WTC11 (cell line): ENCODE results near the gene RPS27. TPM values are rescaled to one million over a fixed set of nuclear protein-coding genes. Genes with fewer than 3 reads are reported as not detected.

Source experiments
- ATAC-seq: fragments of 200-7000 bp; cut with Tn5 transposase; 2 replicates; pipeline ENCODE4 v1.10.0; 2021; ENCODE audit warnings: mild to moderate bottlenecking, moderate library complexity
- CTCF ChIA-PET: fragments of 300-600 bp; sonication (Branson Sonifier 250); formaldehyde crosslinking; loops from one replicate; lab custom pipeline; 2021; ENCODE audit warnings: antibody characterized with exemption; lab: Charles Lee
- POLR2A ChIA-PET: fragments of 350-600 bp; sonication (Branson Sonifier 250); formaldehyde crosslinking; loops from one replicate; lab custom pipeline; 2021; ENCODE audit warnings: antibody characterized with exemption; lab: Charles Lee
- DNase-seq: peaks from one replicate; pipeline ENCODE4 v3.0.0; 2021; ENCODE audit warnings: low spot score
- H3K27ac Mint-ChIP-seq: 2 replicates; pipeline ENCODE4 v1.8.0; 2021; ENCODE audit warnings: mixed read lengths
- H3K27me3 Mint-ChIP-seq: 2 replicates; pipeline ENCODE4 v1.8.0; 2021; ENCODE audit warnings: low read depth, mild to moderate bottlenecking, moderate library complexity, mixed read lengths
- H3K36me3 Mint-ChIP-seq: 2 replicates; pipeline ENCODE4 v1.8.0; 2021; ENCODE audit warnings: mixed read lengths
- H3K4me1 Mint-ChIP-seq: 2 replicates; pipeline ENCODE4 v1.8.0; 2022; ENCODE audit warnings: mixed read lengths
- H3K4me3 Mint-ChIP-seq: 2 replicates; pipeline ENCODE4 v1.8.0; 2021; ENCODE audit warnings: mild to moderate bottlenecking, moderate library complexity, mixed read lengths
- H3K9me3 Mint-ChIP-seq: 2 replicates; pipeline ENCODE4 v1.8.0; 2021; ENCODE audit warnings: mixed read lengths
- ATF1 ChIP-seq: sonication (generic); formaldehyde crosslinking; IDR thresholded peaks from 2 replicates; pipeline ENCODE4 v1.8.1; 2023; ENCODE audit warnings: mild to moderate bottlenecking, moderate library complexity, missing genetic modification reagents
- CBFB ChIP-seq: sonication (generic); formaldehyde crosslinking; IDR thresholded peaks from 2 replicates; pipeline ENCODE4 v1.8.1; 2022; ENCODE audit warnings: mild to moderate bottlenecking, low read depth, missing genetic modification reagents
- EMX1 ChIP-seq: fragments of 250-450 bp; sonication (Bioruptor Pico); IDR thresholded peaks from 2 replicates; pipeline ENCODE4 v1.8.0; 2021; ENCODE audit warnings: mild to moderate bottlenecking
- ESRRA ChIP-seq: sonication (generic); formaldehyde crosslinking; IDR thresholded peaks from 2 replicates; pipeline ENCODE4 v1.8.1; 2022; ENCODE audit warnings: mild to moderate bottlenecking, missing genetic modification reagents, borderline replicate concordance
- FOXK1 ChIP-seq: sonication (generic); formaldehyde crosslinking; IDR thresholded peaks from 2 replicates; pipeline ENCODE4 v1.8.0; 2022; ENCODE audit warnings: mild to moderate bottlenecking, moderate library complexity, missing genetic modification reagents
- GABPB1 ChIP-seq: sonication (generic); formaldehyde crosslinking; IDR thresholded peaks from 2 replicates; pipeline ENCODE4 v1.8.1; 2023; ENCODE audit warnings: mild to moderate bottlenecking, missing genetic modification reagents
- GRHL2 ChIP-seq: fragments of 250-450 bp; sonication (Bioruptor Pico); IDR thresholded peaks from 2 replicates; pipeline ENCODE4 v1.8.0; 2022; ENCODE audit warnings: mild to moderate bottlenecking, moderate library complexity; ENCODE audit not compliant: insufficient replicate concordance, severe bottlenecking
- IRF2 ChIP-seq: sonication (generic); formaldehyde crosslinking; IDR thresholded peaks from 2 replicates; pipeline ENCODE4 v1.8.0; 2022; ENCODE audit warnings: low read depth, missing genetic modification reagents, borderline replicate concordance
- JAZF1 ChIP-seq: fragments of 250-450 bp; sonication (Bioruptor Pico); IDR thresholded peaks from 2 replicates; pipeline ENCODE4 v1.9.0; 2021; ENCODE audit warnings: moderate library complexity, mild to moderate bottlenecking, inconsistent platforms
- MXD4 ChIP-seq: fragments of 250-450 bp; sonication (Bioruptor Pico); IDR thresholded peaks from 2 replicates; pipeline ENCODE4 v1.8.0; 2021; ENCODE audit warnings: mild to moderate bottlenecking, moderate library complexity, borderline replicate concordance
- MYBL2 ChIP-seq: sonication (generic); formaldehyde crosslinking; IDR thresholded peaks from 2 replicates; pipeline ENCODE4 v1.8.1; 2023; ENCODE audit warnings: mild to moderate bottlenecking, moderate library complexity, missing genetic modification reagents
- NFE2L1 ChIP-seq: sonication (generic); formaldehyde crosslinking; IDR thresholded peaks from 2 replicates; pipeline ENCODE4 v1.8.1; 2023; ENCODE audit warnings: missing genetic modification reagents
- SMAD4 ChIP-seq: sonication (generic); formaldehyde crosslinking; IDR thresholded peaks from 2 replicates; pipeline ENCODE4 v1.8.0; 2022; ENCODE audit warnings: mild to moderate bottlenecking, missing genetic modification reagents
- SP1 ChIP-seq: sonication (generic); formaldehyde crosslinking; conservative IDR thresholded peaks from 2 replicates; pipeline ENCODE4 v1.8.1; 2022; ENCODE audit warnings: missing genetic modification reagents
- TP53 ChIP-seq: sonication (generic); formaldehyde crosslinking; IDR thresholded peaks from 2 replicates; pipeline ENCODE4 v1.8.1; 2023; ENCODE audit warnings: mild to moderate bottlenecking, missing genetic modification reagents
- ZBTB21 ChIP-seq: sonication (generic); formaldehyde crosslinking; IDR thresholded peaks from 2 replicates; pipeline ENCODE4 v1.8.1; 2023; ENCODE audit warnings: mild to moderate bottlenecking, missing genetic modification reagents, borderline replicate concordance
- ZNF121 ChIP-seq: sonication (generic); formaldehyde crosslinking; IDR thresholded peaks from 2 replicates; pipeline ENCODE4 v1.8.0; 2023; ENCODE audit warnings: missing genetic modification reagents
- ZNF263 ChIP-seq: sonication (generic); formaldehyde crosslinking; IDR thresholded peaks from 2 replicates; pipeline ENCODE4 v1.8.1; 2022; ENCODE audit warnings: low read depth, mild to moderate bottlenecking, moderate library complexity, missing genetic modification reagents
- ZNF317 ChIP-seq: sonication (generic); formaldehyde crosslinking; IDR thresholded peaks from 2 replicates; pipeline ENCODE4 v1.8.1; 2023; ENCODE audit warnings: low read depth, mild to moderate bottlenecking, moderate library complexity, missing genetic modification reagents, borderline replicate concordance
- ZNF396 ChIP-seq: fragments of 250-450 bp; sonication (Bioruptor Pico); IDR thresholded peaks from 2 replicates; pipeline ENCODE4 v1.8.0; 2021; ENCODE audit warnings: mild to moderate bottlenecking, moderate library complexity, borderline replicate concordance
- total RNA-seq: library from RNA; stranded (reverse); gene quantifications from 3 replicates; pipeline ENCODE4 v1.2.3, GENCODE V29; 2021
- TF ChIP-seq, protein P1 (sequence below): sonication (generic); formaldehyde crosslinking; IDR thresholded peaks from 2 replicates; pipeline ENCODE4 v1.8.1; 2022; ENCODE audit warnings: missing genetic modification reagents, borderline replicate concordance
- TF ChIP-seq, protein P2 (sequence below): sonication (generic); formaldehyde crosslinking; IDR thresholded peaks from 2 replicates; pipeline ENCODE4 v1.8.0; 2022; ENCODE audit warnings: missing genetic modification reagents
- TF ChIP-seq, protein P3 (sequence below): fragments of 200-600 bp; IDR thresholded peaks from 2 replicates; pipeline ENCODE4 v1.8.0; 2022; ENCODE audit warnings: antibody characterized with exemption
- TF ChIP-seq, protein P4 (sequence below): fragments of 250-450 bp; sonication (Bioruptor Pico); IDR thresholded peaks from 2 replicates; pipeline ENCODE4 v1.9.0; 2021; ENCODE audit warnings: moderate library complexity, mild to moderate bottlenecking, inconsistent platforms, borderline replicate concordance
- TF ChIP-seq, protein P5 (sequence below): sonication (generic); formaldehyde crosslinking; IDR thresholded peaks from 2 replicates; pipeline ENCODE4 v1.8.0; 2023; ENCODE audit warnings: missing genetic modification reagents

Gene RPS27
- total RNA-seq, 1 experiment from 2014 or later = 2,141 TPM

DNA sequence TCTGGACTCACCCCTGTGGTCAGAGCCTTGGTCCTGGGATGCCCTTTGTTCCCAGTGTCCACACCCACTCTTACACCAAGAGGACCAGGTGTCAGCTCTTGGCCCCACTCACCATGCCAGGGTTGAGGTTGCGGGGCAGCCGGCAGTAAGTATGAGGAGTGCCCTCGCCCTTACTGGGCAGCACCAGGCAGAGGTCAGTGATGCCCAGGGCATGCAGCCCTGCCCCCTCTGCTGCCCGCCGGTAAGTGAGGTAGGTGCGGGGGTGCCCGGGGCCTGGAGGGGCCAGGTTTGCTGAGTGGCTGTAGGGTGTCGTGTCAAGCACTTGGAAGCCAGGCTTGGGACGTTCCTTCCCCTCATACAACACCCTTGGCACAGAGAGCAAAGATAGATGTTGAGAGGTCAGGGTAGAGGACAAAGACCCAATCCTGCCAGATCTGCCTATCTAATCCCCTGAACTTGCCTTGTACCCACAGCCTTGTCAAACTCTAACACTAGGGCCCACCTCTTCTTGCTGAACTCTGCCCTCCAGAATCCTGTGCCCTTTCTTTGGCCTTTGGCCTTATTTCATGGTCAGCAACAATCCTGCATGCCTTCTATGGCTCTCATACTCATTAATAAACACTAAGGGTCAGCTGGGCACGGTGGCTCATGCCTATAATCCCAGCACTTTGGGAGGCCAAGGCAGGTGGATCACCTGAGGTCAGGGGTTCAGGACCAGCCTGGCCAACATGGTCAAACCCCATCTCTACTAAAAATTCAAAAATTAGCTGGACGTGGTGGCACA, 47.6 kb upstream of the RPS27 start:
- ChIA-PET CTCF (interaction anchor here (0.7 to 1.3 kb wide), 2 partner anchors 13 to 145 kb away, joined by 3 to 4 read pairs; no protein-coding TSS in a partner anchor), POLR2A (no interaction called here)
- Mint-ChIP-seq H3K27me3 (no peaks in the 10 kb centered on the region), H3K4me1 (peaks cover 13% of the 10 kb centered on the region), H3K4me3 (no peak overlapping the region), H3K27ac (peak overlapping the region; percentile 21; the same call in 1 of the 2 replicates), H3K36me3 (peaks cover 17% of the 10 kb centered on the region; the same call in 1 of the 2 replicates), H3K9me3 (no peaks in the 10 kb centered on the region)
- DNase-seq = no peak
- no peak for ATAC-seq
- TF ChIP-seq ESRRA (CRISPR knock-in tag) = no peak
- TF ChIP-seq GABPB1 (CRISPR knock-in tag) = no peak
- TF ChIP-seq JAZF1 (CRISPR knock-in tag) = no peak
- TF ChIP-seq GRHL2 = no peak
- no peak for TF ChIP-seq EMX1 (CRISPR knock-in tag)
- no peak for TF ChIP-seq NFE2L1 (CRISPR knock-in tag)
- TF ChIP-seq, protein P1, sequence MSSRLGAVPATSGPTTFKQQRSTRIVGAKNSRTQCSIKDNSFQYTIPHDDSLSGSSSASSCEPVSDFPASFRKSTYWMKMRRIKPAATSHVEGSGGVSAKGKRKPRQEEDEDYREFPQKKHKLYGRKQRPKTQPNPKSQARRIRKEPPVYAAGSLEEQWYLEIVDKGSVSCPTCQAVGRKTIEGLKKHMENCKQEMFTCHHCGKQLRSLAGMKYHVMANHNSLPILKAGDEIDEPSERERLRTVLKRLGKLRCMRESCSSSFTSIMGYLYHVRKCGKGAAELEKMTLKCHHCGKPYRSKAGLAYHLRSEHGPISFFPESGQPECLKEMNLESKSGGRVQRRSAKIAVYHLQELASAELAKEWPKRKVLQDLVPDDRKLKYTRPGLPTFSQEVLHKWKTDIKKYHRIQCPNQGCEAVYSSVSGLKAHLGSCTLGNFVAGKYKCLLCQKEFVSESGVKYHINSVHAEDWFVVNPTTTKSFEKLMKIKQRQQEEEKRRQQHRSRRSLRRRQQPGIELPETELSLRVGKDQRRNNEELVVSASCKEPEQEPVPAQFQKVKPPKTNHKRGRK (CRISPR knock-in tag) = no peak
- no peak for TF ChIP-seq TP53 (CRISPR knock-in tag)
- no peak for TF ChIP-seq SP1 (CRISPR knock-in tag)
- no peak for TF ChIP-seq SMAD4
- no peak for TF ChIP-seq ATF1 (CRISPR knock-in tag)
- TF ChIP-seq CBFB (CRISPR knock-in tag) = no peak
- TF ChIP-seq ZNF317 (CRISPR knock-in tag) = no peak
- no peak for TF ChIP-seq MXD4
- TF ChIP-seq ZNF396 (CRISPR knock-in tag) = no peak

DNA sequence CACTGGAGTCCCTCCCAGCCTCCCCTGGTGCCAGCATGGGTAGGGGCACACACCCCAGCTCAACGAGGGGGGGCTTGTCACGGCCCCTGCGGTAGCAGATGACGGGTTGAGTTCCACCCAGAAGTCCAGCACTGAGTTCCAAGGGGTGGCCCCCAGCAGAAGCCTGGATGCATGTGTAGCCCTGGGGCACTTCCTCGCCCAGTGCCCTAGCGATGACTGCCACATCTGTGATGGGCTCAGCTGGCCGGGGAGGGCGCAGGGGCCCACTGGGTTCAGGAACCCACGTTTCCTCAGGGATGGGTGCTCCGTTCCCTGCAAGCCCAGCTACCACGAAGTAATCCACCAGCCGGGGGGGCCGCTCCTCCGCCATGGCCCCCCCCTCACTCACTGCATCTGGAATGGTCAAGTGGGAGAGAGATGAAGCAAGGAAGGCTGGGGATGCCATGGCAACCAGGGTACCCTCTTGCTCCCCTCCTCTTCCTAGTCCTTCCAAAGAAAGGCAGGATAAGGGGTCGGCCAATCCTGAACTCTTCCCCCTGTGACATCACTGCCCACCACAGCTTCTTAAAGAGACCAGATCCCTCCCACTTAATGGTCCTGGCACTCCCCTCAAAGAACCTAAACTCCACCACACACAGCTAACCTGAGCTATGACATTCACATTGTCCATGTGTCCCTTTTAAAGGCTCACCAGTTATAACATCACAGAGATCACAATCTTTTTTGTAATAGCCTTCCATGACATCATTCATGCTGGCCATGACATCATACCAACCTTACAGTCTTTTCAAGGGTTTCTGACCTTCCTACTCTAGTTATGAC, 46.3 kb upstream of the RPS27 start:
- Mint-ChIP-seq H3K27me3 (no peaks in the 10 kb centered on the region), H3K36me3 (peaks cover 26% of the 10 kb centered on the region), H3K27ac (peak overlapping the region; percentile 41; the same call in 1 of the 2 replicates), H3K4me3 (peak overlapping the region; percentile 81), H3K4me1 (peaks cover 13% of the 10 kb centered on the region), H3K9me3 (no peaks in the 10 kb centered on the region)
- POLR2A ChIA-PET = interaction anchor here (1.3 kb wide), 1 partner anchor 19 kb away, joined by 4 read pairs; the partner anchor contains the start of gene SLC39A1
- ATAC-seq (no peak), DNase-seq (no peak)
- CTCF ChIA-PET = interaction anchor here (0.7 to 2.8 kb wide), 7 partner anchors 12 to 147 kb away, joined by 3 to 20 read pairs (median 4); no protein-coding TSS in a partner anchor
- TF ChIP-seq, protein P2, sequence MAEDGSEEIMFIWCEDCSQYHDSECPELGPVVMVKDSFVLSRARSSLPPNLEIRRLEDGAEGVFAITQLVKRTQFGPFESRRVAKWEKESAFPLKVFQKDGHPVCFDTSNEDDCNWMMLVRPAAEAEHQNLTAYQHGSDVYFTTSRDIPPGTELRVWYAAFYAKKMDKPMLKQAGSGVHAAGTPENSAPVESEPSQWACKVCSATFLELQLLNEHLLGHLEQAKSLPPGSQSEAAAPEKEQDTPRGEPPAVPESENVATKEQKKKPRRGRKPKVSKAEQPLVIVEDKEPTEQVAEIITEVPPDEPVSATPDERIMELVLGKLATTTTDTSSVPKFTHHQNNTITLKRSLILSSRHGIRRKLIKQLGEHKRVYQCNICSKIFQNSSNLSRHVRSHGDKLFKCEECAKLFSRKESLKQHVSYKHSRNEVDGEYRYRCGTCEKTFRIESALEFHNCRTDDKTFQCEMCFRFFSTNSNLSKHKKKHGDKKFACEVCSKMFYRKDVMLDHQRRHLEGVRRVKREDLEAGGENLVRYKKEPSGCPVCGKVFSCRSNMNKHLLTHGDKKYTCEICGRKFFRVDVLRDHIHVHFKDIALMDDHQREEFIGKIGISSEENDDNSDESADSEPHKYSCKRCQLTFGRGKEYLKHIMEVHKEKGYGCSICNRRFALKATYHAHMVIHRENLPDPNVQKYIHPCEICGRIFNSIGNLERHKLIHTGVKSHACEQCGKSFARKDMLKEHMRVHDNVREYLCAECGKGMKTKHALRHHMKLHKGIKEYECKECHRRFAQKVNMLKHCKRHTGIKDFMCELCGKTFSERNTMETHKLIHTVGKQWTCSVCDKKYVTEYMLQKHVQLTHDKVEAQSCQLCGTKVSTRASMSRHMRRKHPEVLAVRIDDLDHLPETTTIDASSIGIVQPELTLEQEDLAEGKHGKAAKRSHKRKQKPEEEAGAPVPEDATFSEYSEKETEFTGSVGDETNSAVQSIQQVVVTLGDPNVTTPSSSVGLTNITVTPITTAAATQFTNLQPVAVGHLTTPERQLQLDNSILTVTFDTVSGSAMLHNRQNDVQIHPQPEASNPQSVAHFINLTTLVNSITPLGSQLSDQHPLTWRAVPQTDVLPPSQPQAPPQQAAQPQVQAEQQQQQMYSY (CRISPR knock-in tag) = no peak
- TF ChIP-seq MYBL2 (CRISPR knock-in tag) = no peak
- TF ChIP-seq SP1 (CRISPR knock-in tag) = no peak
- TF ChIP-seq ZNF263 (CRISPR knock-in tag) = no peak
- no peak for TF ChIP-seq FOXK1 (CRISPR knock-in tag)
- TF ChIP-seq IRF2 = no peak
- TF ChIP-seq, protein P3, sequence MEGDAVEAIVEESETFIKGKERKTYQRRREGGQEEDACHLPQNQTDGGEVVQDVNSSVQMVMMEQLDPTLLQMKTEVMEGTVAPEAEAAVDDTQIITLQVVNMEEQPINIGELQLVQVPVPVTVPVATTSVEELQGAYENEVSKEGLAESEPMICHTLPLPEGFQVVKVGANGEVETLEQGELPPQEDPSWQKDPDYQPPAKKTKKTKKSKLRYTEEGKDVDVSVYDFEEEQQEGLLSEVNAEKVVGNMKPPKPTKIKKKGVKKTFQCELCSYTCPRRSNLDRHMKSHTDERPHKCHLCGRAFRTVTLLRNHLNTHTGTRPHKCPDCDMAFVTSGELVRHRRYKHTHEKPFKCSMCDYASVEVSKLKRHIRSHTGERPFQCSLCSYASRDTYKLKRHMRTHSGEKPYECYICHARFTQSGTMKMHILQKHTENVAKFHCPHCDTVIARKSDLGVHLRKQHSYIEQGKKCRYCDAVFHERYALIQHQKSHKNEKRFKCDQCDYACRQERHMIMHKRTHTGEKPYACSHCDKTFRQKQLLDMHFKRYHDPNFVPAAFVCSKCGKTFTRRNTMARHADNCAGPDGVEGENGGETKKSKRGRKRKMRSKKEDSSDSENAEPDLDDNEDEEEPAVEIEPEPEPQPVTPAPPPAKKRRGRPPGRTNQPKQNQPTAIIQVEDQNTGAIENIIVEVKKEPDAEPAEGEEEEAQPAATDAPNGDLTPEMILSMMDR = no peak
- TF ChIP-seq ZNF121 = no peak
- TF ChIP-seq, protein P4, sequence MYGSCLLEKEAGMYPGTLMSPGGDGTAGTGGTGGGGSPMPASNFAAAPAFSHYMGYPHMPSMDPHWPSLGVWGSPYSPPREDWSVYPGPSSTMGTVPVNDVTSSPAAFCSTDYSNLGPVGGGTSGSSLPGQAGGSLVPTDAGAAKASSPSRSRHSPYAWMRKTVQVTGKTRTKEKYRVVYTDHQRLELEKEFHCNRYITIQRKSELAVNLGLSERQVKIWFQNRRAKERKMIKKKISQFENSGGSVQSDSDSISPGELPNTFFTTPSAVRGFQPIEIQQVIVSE (CRISPR knock-in tag) = no peak
- TF ChIP-seq, protein P5, sequence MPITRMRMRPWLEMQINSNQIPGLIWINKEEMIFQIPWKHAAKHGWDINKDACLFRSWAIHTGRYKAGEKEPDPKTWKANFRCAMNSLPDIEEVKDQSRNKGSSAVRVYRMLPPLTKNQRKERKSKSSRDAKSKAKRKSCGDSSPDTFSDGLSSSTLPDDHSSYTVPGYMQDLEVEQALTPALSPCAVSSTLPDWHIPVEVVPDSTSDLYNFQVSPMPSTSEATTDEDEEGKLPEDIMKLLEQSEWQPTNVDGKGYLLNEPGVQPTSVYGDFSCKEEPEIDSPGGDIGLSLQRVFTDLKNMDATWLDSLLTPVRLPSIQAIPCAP (CRISPR knock-in tag) = no peak
- no peak for TF ChIP-seq ZBTB21
